GM12892 (cell line): Measurements from ENCODE around the gene RPS29. TPM values are rescaled to one million over a fixed set of nuclear protein-coding genes. Genes with fewer than 3 reads are reported as not detected.

Source experiments
- DNase-seq: peaks from one replicate; pipeline ENCODE4 v3.0.0; 2011; ENCODE audit not compliant: insufficient read length
- FAIRE-seq: peaks from 2 replicates; lab custom pipeline; 2011; peaks lifted over from hg19 to GRCh38; lab: Jason Lieb, UNC
- POLR2A ChIP-seq: IDR thresholded peaks from 2 replicates; pipeline ENCODE4 v1.6.1; 2011; ENCODE audit warnings: low read depth, low read length, control low read depth
- POLR2AphosphoS5 ChIP-seq: IDR thresholded peaks from 2 replicates; pipeline ENCODE4 v1.6.1; 2011; ENCODE audit warnings: low read depth, low read length, control low read depth
- TAF1 ChIP-seq: IDR thresholded peaks from 2 replicates; pipeline ENCODE4 v1.6.1; 2011; ENCODE audit warnings: low read depth, mild to moderate bottlenecking, control low read depth, low read length, borderline replicate concordance
- polyA plus RNA-seq: library from polyadenylated mRNA; unstranded; fragments of >200 nt; gene quantifications from one replicate; pipeline ENCODE4 v1.2.1, GENCODE V29; 2012; ENCODE audit warnings: missing spikeins, inconsistent platforms; ENCODE audit not compliant: missing spikeins

RPS29 gene
- polyA plus RNA-seq, result 10,187 TPM

DNA sequence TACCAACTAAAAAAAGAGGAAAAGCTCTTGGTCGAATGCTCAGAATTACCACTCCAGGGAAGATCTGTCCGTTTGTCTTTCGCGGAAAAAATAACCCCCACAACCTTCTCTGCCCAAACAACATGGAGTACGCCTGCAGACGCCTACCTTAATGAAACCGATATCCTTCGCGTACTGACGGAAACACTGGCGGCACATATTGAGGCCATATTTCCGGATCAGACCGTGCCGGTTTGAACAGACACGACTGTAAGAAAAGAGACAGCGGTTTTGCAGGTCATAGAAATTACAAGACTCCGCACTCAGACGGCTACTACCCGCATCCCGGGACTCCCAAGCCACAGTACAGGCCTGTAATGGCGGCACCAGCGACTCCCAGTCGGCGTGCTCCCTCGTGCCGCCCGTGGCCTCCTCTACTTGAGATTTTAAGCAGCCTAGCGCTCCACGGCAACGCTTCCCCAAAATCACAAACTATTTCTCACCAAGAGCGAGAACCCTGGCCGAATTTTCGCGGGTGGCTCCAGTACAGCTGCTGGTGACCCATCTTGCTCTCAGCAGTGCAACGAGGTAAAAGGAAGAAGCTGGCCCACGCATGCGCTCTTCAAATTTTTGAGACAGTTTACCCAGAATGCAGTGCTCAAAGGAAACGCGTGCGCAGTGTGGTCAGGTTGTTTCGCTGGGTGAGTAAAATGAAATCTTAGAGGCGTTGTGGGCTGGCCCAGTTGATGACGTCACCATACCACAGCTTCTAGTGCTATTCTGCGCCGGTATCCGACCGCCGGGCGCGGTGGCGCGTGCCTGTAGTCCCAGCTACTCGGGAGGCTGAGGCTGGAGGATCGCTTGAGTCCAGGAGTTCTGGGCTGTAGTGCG, at the start of gene RPS29:
RPS29 (minus strand) TSS at position 578 of the 870 bp plus-strand sequence; CDS start at position 544, 34 bp downstream.
- FAIRE-seq, result peak; percentile 97
- DNase-seq, result peak; percentile 66

GRCh38 chr14:49634547-49635334, 48.6 kb upstream of the RPS29 start, which contains the start of gene DNAAF2:
Gene DNAAF2 (minus strand): TSS chr14:49635244. CDS start chr14:49635149, 95 bp downstream.
- peak; percentile 17 for FAIRE-seq

More for the DNA sequence above, at the start of gene RPS29:
- TF ChIP-seq POLR2A (peak; percentile 97), POLR2AphosphoS5 (peak; percentile 96), TAF1 (peak; percentile 96)

DNA sequence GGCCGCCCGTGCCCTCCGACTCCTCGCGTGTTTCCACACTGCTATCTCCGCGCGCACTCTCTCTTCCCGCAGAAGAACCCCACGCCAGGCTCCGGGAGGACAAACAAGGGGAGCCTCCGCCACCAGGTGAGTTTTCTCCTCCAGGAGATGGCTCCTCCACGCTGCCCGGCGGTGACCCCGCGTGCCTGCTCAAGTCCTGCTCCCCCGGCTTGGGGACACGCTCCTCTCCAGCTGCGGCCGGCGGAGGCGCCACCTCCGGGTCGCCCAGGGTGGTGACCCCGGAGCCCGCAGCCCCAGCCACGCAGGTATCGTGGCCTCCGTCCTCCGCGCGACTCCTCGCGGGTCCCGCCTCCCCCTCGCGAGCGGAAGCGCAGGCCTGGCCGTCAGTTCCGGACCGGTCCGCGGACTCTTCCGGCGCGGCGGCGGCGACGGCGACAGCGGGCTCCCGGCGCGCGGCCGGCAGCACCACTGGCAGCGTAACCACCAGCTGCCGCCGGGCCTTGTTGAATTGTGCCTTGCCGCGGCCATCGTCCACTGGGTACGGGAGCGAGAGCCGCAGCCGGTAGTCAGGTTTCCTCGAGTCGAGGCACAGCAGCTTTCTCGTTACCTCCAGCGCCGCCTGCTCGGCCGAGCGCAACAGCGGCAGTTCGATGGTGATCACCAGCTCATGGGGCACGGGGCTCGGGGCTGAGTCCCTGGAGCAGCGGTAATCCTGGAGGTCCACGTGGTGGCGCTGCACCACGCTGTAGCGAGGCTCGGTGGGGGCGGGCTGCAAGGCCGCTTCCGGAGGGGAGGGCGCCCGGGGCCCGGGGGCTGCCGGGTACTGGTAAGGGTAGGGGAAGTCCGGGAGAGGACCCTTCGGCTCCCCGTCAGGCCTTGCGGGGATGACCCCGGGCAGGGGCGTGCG, 47.7 kb upstream of the RPS29 start:
- DNase-seq (peak; percentile 83), FAIRE-seq (peak; percentile 96)
- TF ChIP-seq TAF1, result peak; percentile 48
- TF ChIP-seq POLR2AphosphoS5, result peak; percentile 56; the same call in 1 of the 2 replicates
- TF ChIP-seq POLR2A, result peak; percentile 87

More at GRCh38 chr14:49634547-49635334, 48.6 kb upstream of the RPS29 start, which contains the start of gene DNAAF2:
- peak; percentile 34 for DNase-seq
- TF ChIP-seq POLR2A (no peak; the same call in none of the 2 replicates), TAF1 (no peak), POLR2AphosphoS5 (no peak)

DNA sequence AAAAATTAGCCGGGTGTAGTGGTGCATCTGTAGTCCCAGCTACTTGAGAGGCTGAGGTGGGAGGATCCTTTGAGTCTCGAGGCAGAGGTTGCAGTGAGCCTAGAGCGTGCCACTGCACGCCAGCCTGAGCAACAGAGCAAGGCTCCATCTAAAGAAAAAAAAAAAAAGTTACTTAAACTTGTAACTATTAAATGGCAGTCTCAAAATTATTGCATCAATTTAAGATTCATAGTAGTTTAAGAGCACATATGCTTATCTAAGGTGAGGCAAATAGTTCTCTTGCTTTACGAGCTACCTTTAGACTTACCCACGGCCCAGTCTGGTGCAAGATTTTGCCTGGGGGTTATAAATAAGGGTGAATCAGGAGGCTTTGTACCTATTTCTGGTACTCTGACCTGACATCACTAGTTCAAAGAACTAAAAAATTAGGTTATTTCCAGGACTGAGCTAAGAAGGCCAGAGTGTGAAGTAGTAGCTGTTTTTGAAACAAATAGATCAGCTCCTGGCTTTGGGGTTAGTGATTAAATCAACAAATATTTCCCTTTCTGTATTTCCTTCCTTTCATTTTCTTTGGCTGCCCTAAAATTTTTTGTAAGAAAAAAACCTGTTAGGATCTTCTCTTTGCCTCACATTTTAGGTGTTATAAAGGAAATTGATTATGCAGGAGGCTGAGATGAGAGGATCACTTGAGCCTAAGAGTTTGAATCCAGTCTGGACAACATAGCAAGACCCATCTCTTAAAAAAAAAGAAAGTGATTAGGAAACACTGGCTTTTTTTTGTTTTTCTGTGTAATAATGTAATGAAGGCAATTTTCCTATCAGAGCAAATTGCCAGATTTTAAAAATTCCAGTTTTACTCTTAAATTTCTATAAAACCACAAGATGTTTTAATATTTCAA, 38.0 kb upstream of the RPS29 start:
- FAIRE-seq (no peak), DNase-seq (no peak)
- TF ChIP-seq POLR2A, result peak; percentile 72
- no peak for TF ChIP-seq TAF1
- peak; percentile 59 for TF ChIP-seq POLR2AphosphoS5

GRCh38 chr14:49623387-49623786, 37.2 kb upstream of the RPS29 start:
- DNase-seq, result no peak
- FAIRE-seq, result no peak
- no peak for TF ChIP-seq POLR2AphosphoS5
- TF ChIP-seq POLR2A, result no peak
- no peak for TF ChIP-seq TAF1

DNA sequence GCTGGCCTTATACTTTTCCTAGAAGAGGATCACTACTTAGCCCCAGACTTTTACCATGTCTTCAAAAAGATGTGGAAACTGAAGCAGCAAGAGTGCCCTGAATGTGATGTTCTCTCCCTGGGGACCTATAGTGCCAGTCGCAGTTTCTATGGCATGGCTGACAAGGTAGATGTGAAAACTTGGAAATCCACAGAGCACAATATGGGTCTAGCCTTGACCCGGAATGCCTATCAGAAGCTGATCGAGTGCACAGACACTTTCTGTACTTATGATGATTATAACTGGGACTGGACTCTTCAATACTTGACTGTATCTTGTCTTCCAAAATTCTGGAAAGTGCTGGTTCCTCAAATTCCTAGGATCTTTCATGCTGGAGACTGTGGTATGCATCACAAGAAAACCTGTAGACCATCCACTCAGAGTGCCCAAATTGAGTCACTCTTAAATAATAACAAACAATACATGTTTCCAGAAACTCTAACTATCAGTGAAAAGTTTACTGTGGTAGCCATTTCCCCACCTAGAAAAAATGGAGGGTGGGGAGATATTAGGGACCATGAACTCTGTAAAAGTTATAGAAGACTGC, 35.9 kb upstream of the RPS29 start:
- TF ChIP-seq POLR2A (no peak), TAF1 (no peak), POLR2AphosphoS5 (no peak)
- DNase-seq, result no peak
- FAIRE-seq, result no peak

DNA sequence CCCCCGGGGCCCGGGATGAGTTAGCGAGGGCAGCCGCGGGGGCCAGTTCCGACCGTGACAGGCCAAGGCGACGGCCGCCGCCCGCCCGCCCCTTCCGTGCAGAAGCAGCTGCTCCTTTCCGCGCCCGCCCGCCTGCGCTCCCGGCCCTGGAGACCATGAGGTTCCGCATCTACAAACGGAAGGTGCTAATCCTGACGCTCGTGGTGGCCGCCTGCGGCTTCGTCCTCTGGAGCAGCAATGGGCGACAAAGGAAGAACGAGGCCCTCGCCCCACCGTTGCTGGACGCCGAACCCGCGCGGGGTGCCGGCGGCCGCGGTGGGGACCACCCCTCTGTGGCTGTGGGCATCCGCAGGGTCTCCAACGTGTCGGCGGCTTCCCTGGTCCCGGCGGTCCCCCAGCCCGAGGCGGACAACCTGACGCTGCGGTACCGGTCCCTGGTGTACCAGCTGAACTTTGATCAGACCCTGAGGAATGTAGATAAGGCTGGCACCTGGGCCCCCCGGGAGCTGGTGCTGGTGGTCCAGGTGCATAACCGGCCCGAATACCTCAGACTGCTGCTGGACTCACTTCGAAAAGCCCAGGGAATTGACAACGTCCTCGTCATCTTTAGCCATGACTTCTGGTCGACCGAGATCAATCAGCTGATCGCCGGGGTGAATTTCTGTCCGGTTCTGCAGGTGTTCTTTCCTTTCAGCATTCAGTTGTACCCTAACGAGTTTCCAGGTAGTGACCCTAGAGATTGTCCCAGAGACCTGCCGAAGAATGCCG, 35.1 kb upstream of the RPS29 start:
- FAIRE-seq, result peak; percentile 5
- no peak for TF ChIP-seq TAF1
- TF ChIP-seq POLR2A, result no peak
- TF ChIP-seq POLR2AphosphoS5, result no peak
- no peak for DNase-seq

- DNase-seq, result peak; percentile 94
- TF ChIP-seq POLR2A (peak; percentile 97), TAF1 (peak; percentile 94), POLR2AphosphoS5 (peak; percentile 98)
- peak; percentile 95 for FAIRE-seq
Measured at GRCh38 chr14:49620182-49621113, 34.3 kb upstream of the RPS29 start, which contains the start of the genes MGAT2 and RPL36AL. Gene MGAT2 (plus strand): TSS chr14:49620799. CDS start chr14:49621269, 470 bp downstream. Gene RPL36AL (minus strand): TSS chr14:49620626. CDS start chr14:49619104, 1,522 bp downstream.
